ENCODE results near the gene RNF121.

Gene RNF121

GRCh38 chr11:71913756-71914526, 14.9 kb upstream of the RNF121 start:
- no peak for TF ChIP-seq CTCF (IDR thresholded peaks at IDR 0.05; ENCODE audit: low read depth, low read length)

GRCh38 chr11:71914617-71915189, 14.1 kb upstream of the RNF121 start:
- no peak for DNase-seq (ENCODE audit: extremely low read depth, low read depth)
- TF ChIP-seq CTCF (IDR thresholded peaks at IDR 0.05; ENCODE audit: low read depth, low read length) = no peak

More at GRCh38 chr11:71913756-71914526, 14.9 kb upstream of the RNF121 start:
- peak; percentile 90 for DNase-seq (ENCODE audit: extremely low read depth, low read depth)

GRCh38 chr11:71917646-71918140, 11.2 kb upstream of the RNF121 start:
- TF ChIP-seq CTCF (IDR thresholded peaks at IDR 0.05; ENCODE audit: low read depth, low read length) = no peak
- DNase-seq (ENCODE audit: extremely low read depth, low read depth) = no peak

- no peak for TF ChIP-seq CTCF (IDR thresholded peaks at IDR 0.05; ENCODE audit: low read depth, low read length)
- peak; percentile 50 for DNase-seq (ENCODE audit: extremely low read depth, low read depth)
Observed at GRCh38 chr11:71927820-71928736, 768 bp upstream of the RNF121 start, which contains the start of gene XNDC1N. Gene XNDC1N, minus strand, starts transcription at chr11:71928594. Its CDS starts 5,241 bp downstream, at chr11:71923353.

GRCh38 chr11:71929491-71929890, 645 bp downstream of the RNF121 start:
- no peak for DNase-seq (ENCODE audit: extremely low read depth, low read depth)
- TF ChIP-seq CTCF (IDR thresholded peaks at IDR 0.05; ENCODE audit: low read depth, low read length) = no peak

GRCh38 chr11:71930556-71931244, 1.9 kb downstream of the RNF121 start:
- DNase-seq (ENCODE audit: extremely low read depth, low read depth) = no peak
- TF ChIP-seq CTCF (IDR thresholded peaks at IDR 0.05; ENCODE audit: low read depth, low read length) = no peak

Data from AG09319 (cell line).